HEK293 (cell line): ENCODE data around the gene CCM2.
A peak's percentile ranks its signal among the peaks of the same experiment; 100 is the strongest.

Experiments used
- CTCF ChIA-PET: fragments of 350-600 bp; formaldehyde crosslinking; extraction: SDS; loops from one replicate; lab custom pipeline; 2021; ENCODE audit warnings: antibody characterized with exemption; lab: Yijun Ruan, JAX
- POLR2A ChIA-PET: fragments of 300-600 bp; formaldehyde crosslinking; extraction: SDS; loops from one replicate; lab custom pipeline; 2020; ENCODE audit warnings: antibody characterized with exemption, inconsistent platforms; lab: Yijun Ruan, JAX
- H3K27ac ChIP-seq: fragments of 200-500 bp; sonication (Bioruptor generic); 2 replicates; pipeline ENCODE4 v1.5.1; 2014; ENCODE audit warnings: low read depth, low read length, control low read depth, inconsistent platforms; ENCODE audit errors: extremely low read depth
- H3K36me3 ChIP-seq, 2 experiments: fragments of 200-500 bp in 1 of 2; sonication (Bioruptor generic) in 1 of 2; 1 replicate in 1 of 2; 2 replicates in 1 of 2; pipeline ENCODE4 v1.5.1; 2014 to 2017; ENCODE audit warnings: inconsistent platforms in 2 of 2, low read length in 2 of 2; ENCODE audit not compliant: control insufficient read depth in 2 of 2, insufficient read depth in 1 of 2
- H3K4me1 ChIP-seq: fragments of 200-500 bp; sonication (Bioruptor generic); 2 replicates; pipeline ENCODE4 v1.5.1; 2014; ENCODE audit warnings: mild to moderate bottlenecking, low read length, inconsistent platforms; ENCODE audit not compliant: control insufficient read depth, insufficient read depth
- H3K4me3 ChIP-seq: 2 replicates; pipeline ENCODE4 v1.5.1; 2011; ENCODE audit warnings: low read depth, mild to moderate bottlenecking, control low read depth, low read length, moderate library complexity
- H3K9me3 ChIP-seq: fragments of 200-500 bp; sonication (Bioruptor generic); 2 replicates; pipeline ENCODE4 v1.5.1; 2014; ENCODE audit warnings: low read depth, low read length, inconsistent platforms; ENCODE audit not compliant: control insufficient read depth, insufficient read depth
- GLIS2 ChIP-seq: fragments of 450-650 bp; formaldehyde crosslinking; IDR thresholded peaks from 2 replicates; pipeline ENCODE4 v1.5.1; 2016; ENCODE audit warnings: missing biosample characterization, missing genetic modification characterization
- KLF10 ChIP-seq: fragments of 450-650 bp; IDR thresholded peaks from 2 replicates; pipeline ENCODE4 v1.5.1; 2018; ENCODE audit warnings: missing biosample characterization, mild to moderate bottlenecking, missing genetic modification characterization
- KLF16 ChIP-seq: fragments of 450-650 bp; formaldehyde crosslinking; IDR thresholded peaks from 2 replicates; pipeline ENCODE4 v1.5.1; 2017; ENCODE audit warnings: missing biosample characterization, missing genetic modification characterization
- KLF9 ChIP-seq: fragments of 450-650 bp; formaldehyde crosslinking; IDR thresholded peaks from 2 replicates; pipeline ENCODE4 v1.5.1; 2016; ENCODE audit warnings: missing biosample characterization, missing genetic modification characterization, low read depth
- PATZ1 ChIP-seq: fragments of 450-650 bp; formaldehyde crosslinking; IDR thresholded peaks from 2 replicates; pipeline ENCODE4 v1.5.1; 2016; ENCODE audit warnings: missing biosample characterization, missing genetic modification characterization
- SP2 ChIP-seq: fragments of 450-650 bp; formaldehyde crosslinking; IDR thresholded peaks from 2 replicates; pipeline ENCODE4 v1.5.1; 2016; ENCODE audit warnings: missing biosample characterization, missing genetic modification characterization
- SP3 ChIP-seq: fragments of 450-650 bp; formaldehyde crosslinking; IDR thresholded peaks from 2 replicates; pipeline ENCODE4 v1.5.1; 2016; ENCODE audit warnings: missing biosample characterization, missing genetic modification characterization
- SP7 ChIP-seq: fragments of 450-650 bp; formaldehyde crosslinking; IDR thresholded peaks from 2 replicates; pipeline ENCODE4 v1.5.1; 2016; ENCODE audit warnings: missing biosample characterization, missing genetic modification characterization
- ZBTB11 ChIP-seq: fragments of 450-650 bp; formaldehyde crosslinking; conservative IDR thresholded peaks from 2 replicates; pipeline ENCODE4 v1.5.1; 2016; ENCODE audit warnings: low read depth, missing biosample characterization, missing genetic modification characterization
- ZBTB26 ChIP-seq: fragments of 450-650 bp; formaldehyde crosslinking; optimal IDR thresholded peaks from 2 replicates; pipeline ENCODE3; 2016; ENCODE audit warnings: missing biosample characterization, mild to moderate bottlenecking, missing genetic modification characterization
- ZBTB44 ChIP-seq: fragments of 450-650 bp; IDR thresholded peaks from 2 replicates; pipeline ENCODE4 v1.5.1; 2018; ENCODE audit warnings: missing biosample characterization, mild to moderate bottlenecking, missing genetic modification characterization
- ZFHX2 ChIP-seq: fragments of 450-650 bp; formaldehyde crosslinking; conservative IDR thresholded peaks from 2 replicates; pipeline ENCODE4 v1.5.1; 2016; ENCODE audit warnings: missing biosample characterization, missing genetic modification characterization
- ZFP37 ChIP-seq: fragments of 450-650 bp; formaldehyde crosslinking; IDR thresholded peaks from 2 replicates; pipeline ENCODE4 v1.5.1; 2016; ENCODE audit warnings: missing biosample characterization, missing genetic modification characterization
- ZNF26 ChIP-seq: fragments of 450-650 bp; formaldehyde crosslinking; IDR thresholded peaks from 2 replicates; pipeline ENCODE4 v1.5.1; 2016; ENCODE audit warnings: missing biosample characterization, missing genetic modification characterization
- ZNF335 ChIP-seq: fragments of 450-650 bp; formaldehyde crosslinking; conservative IDR thresholded peaks from 2 replicates; pipeline ENCODE4 v1.5.1; 2016; ENCODE audit warnings: missing biosample characterization, missing genetic modification characterization
- ZNF362 ChIP-seq: fragments of 450-650 bp; formaldehyde crosslinking; IDR thresholded peaks from 2 replicates; pipeline ENCODE4 v1.5.1; 2016; ENCODE audit warnings: missing biosample characterization, missing genetic modification characterization
- ZNF514 ChIP-seq: fragments of 450-650 bp; formaldehyde crosslinking; IDR thresholded peaks from 2 replicates; pipeline ENCODE4 v1.5.1; 2016; ENCODE audit warnings: missing biosample characterization, missing genetic modification characterization
- ZNF660 ChIP-seq: fragments of 450-650 bp; IDR thresholded peaks from 2 replicates; pipeline ENCODE4 v1.5.1; 2018; ENCODE audit warnings: missing biosample characterization, mild to moderate bottlenecking, missing genetic modification characterization
- ZNF747 ChIP-seq: fragments of 450-650 bp; formaldehyde crosslinking; IDR thresholded peaks from 2 replicates; pipeline ENCODE4 v1.5.1; 2016; ENCODE audit warnings: missing biosample characterization, missing genetic modification characterization

CCM2 gene

GRCh38 chr7:44998153-44998871, 1.7 kb upstream of the CCM2 start:
- peaks cover 5% of the 10 kb centered on the region; the same call in 1 of the 2 replicates for H3K4me1 ChIP-seq
- POLR2A ChIA-PET: interaction anchor here (2.9 to 3.3 kb wide), 2 partner anchors 16 to 25 kb away, joined by 13 to 21 read pairs; no protein-coding TSS in a partner anchor
- H3K36me3 ChIP-seq: no peaks in the 10 kb centered on the region; a peak in 1 of 3 replicates
- CTCF ChIA-PET: interaction anchor here (0.6 to 1.6 kb wide), 6 partner anchors 12 to 758 kb away, joined by 3 to 6 read pairs (median 3); no protein-coding TSS in a partner anchor
- no peak overlapping the region for H3K4me3 ChIP-seq
- no peak overlapping the region for H3K27ac ChIP-seq
- TF ChIP-seq ZBTB44 (tag by site-specific recombination): no peak
- TF ChIP-seq ZNF514 (tag by site-specific recombination): no peak
- TF ChIP-seq, all 188 proteins: peak for 0
- no peaks in the 10 kb centered on the region for H3K9me3 ChIP-seq

GRCh38 chr7:44999245-45000092, 532 bp upstream of the CCM2 start:
- POLR2A ChIA-PET: interaction anchor here (0.6 to 3.3 kb wide), 18 partner anchors 8 to 501 kb away, joined by 3 to 24 read pairs (median 4); partner anchors contain the start of genes DDX56, PURB, RAMP3 and TBRG4
- Histone ChIP-seq H3K9me3 (no peaks in the 10 kb centered on the region), H3K36me3 (no peaks in the 10 kb centered on the region; a peak in 1 of 3 replicates), H3K4me3 (peak overlapping the region; percentile 58), H3K4me1 (peaks cover 5% of the 10 kb centered on the region; the same call in 1 of the 2 replicates), H3K27ac (peak overlapping the region; percentile 75)
- CTCF ChIA-PET: interaction anchor here (0.6 to 1.6 kb wide), 3 partner anchors 10 to 79 kb away, joined by 3 to 6 read pairs (median 6); no protein-coding TSS in a partner anchor
- 0 out of 2 replicates have a peak, but pooled peaks have one; percentile 25 for TF ChIP-seq KLF16 (tag by site-specific recombination)
- peak; percentile 58; the same call in 1 of the 2 replicates for TF ChIP-seq KLF10 (tag by site-specific recombination)
- TF ChIP-seq ZBTB26 (tag by site-specific recombination): peak; percentile 71
- 0 out of 2 replicates have a peak, but pooled peaks have one; percentile 60 for TF ChIP-seq ZNF362
- peak; percentile 28; the same call in 1 of the 2 replicates for TF ChIP-seq ZBTB11 (tag by site-specific recombination)
- TF ChIP-seq KLF9 (tag by site-specific recombination): peak; percentile 48
- peak; percentile 84 for TF ChIP-seq SP2 (tag by site-specific recombination)
- TF ChIP-seq SP3 (tag by site-specific recombination): peak; percentile 92
- no peak for TF ChIP-seq ZNF747 (tag by site-specific recombination)
- no peak for TF ChIP-seq ZNF26 (tag by site-specific recombination)
- TF ChIP-seq GLIS2 (tag by site-specific recombination): no peak
- peak; percentile 74 for TF ChIP-seq ZFHX2 (tag by site-specific recombination)
- TF ChIP-seq ZNF660 (tag by site-specific recombination): 0 out of 2 replicates have a peak, but pooled peaks have one; percentile 20
- no peak for TF ChIP-seq ZFP37
- 0 out of 2 replicates have a peak, but pooled peaks have one; percentile 4 for TF ChIP-seq SP7 (tag by site-specific recombination)
- peak; percentile 77 for TF ChIP-seq ZNF335 (tag by site-specific recombination)
- peak; percentile 72 for TF ChIP-seq PATZ1 (tag by site-specific recombination)
